GM19240 (cell line): ENCODE results near the gene PPFIA1.

Source experiments
- DNase-seq: peaks from one replicate; pipeline ENCODE4 v3.0.0; 2011; ENCODE audit warnings: low spot score; ENCODE audit not compliant: insufficient read length

Gene PPFIA1

GRCh38 chr11:70411713-70412452 is 141.4 kb downstream of the PPFIA1 start:
- no peak for DNase-seq

- no peak for DNase-seq
Measured at GRCh38 chr11:70413151-70413550, 142.7 kb downstream of the PPFIA1 start.

- DNase-seq, result no peak
Measured at GRCh38 chr11:70414341-70415100, 144.0 kb downstream of the PPFIA1 start.

- no peak for DNase-seq
Measured at GRCh38 chr11:70415191-70415590, 144.7 kb downstream of the PPFIA1 start.

- DNase-seq, result no peak
Measured at GRCh38 chr11:70415642-70416395, 145.3 kb downstream of the PPFIA1 start.

GRCh38 chr11:70416881-70417280 is 146.4 kb downstream of the PPFIA1 start:
- no peak for DNase-seq

- DNase-seq, result no peak
Measured at GRCh38 chr11:70418130-70418529, 147.6 kb downstream of the PPFIA1 start.

- DNase-seq, result no peak
Measured at GRCh38 chr11:70419307-70420007, 149.0 kb downstream of the PPFIA1 start.

- no peak for DNase-seq
Measured at GRCh38 chr11:70420008-70420464, 149.5 kb downstream of the PPFIA1 start.

- no peak for DNase-seq
Measured at GRCh38 chr11:70420496-70420895, 150.0 kb downstream of the PPFIA1 start.

- no peak for DNase-seq
Measured at GRCh38 chr11:70421123-70421522, 150.6 kb downstream of the PPFIA1 start.

GRCh38 chr11:70422692-70423522 is 152.4 kb downstream of the PPFIA1 start:
- no peak for DNase-seq

- no peak for DNase-seq
Measured at GRCh38 chr11:70423523-70424505, 153.3 kb downstream of the PPFIA1 start.

GRCh38 chr11:70424765-70425344 is 154.4 kb downstream of the PPFIA1 start:
- no peak for DNase-seq

- DNase-seq, result no peak
Measured at GRCh38 chr11:70427436-70427835, 156.9 kb downstream of the PPFIA1 start.

- DNase-seq, result no peak
Measured at GRCh38 chr11:70428701-70429427, 158.4 kb downstream of the PPFIA1 start.

GRCh38 chr11:70429428-70429705 is 158.9 kb downstream of the PPFIA1 start:
- no peak for DNase-seq

GRCh38 chr11:70429724-70430521 is 159.4 kb downstream of the PPFIA1 start:
- no peak for DNase-seq
